HL-60 (cell line): ENCODE data around the gene ZBTB43.
"Not testable (repeated sequence)": the region's sequence is repeated elsewhere in the genome, so short reads cannot be mapped to it uniquely, and the experiment has no call there.

Source experiments
- DNase-seq, 2 experiments: peaks; one replicate each; pipeline ENCODE4 v3.0.0-alpha.2; 2010 to 2020; ENCODE audit warnings: low read depth in 1 of 2, low spot score in 1 of 2
- H3K27ac ChIP-seq: fragments of 250-450 bp; sonication (Bioruptor Pico); replicated peaks from 2 replicates; pipeline ENCODE4 v1.5.1; 2020; ENCODE audit warnings: mild to moderate bottlenecking, moderate library complexity
- H3K27me3 ChIP-seq: fragments of 250-450 bp; sonication (Bioruptor Pico); 2 replicates; pipeline ENCODE4 v1.5.1; 2021; ENCODE audit warnings: mild to moderate bottlenecking, moderate library complexity; ENCODE audit not compliant: insufficient read depth, poor library complexity, severe bottlenecking
- H3K4me3 ChIP-seq: replicated peaks from 2 replicates; pipeline ENCODE4 v1.5.1; 2011; ENCODE audit warnings: mild to moderate bottlenecking, control low read depth, low read length; ENCODE audit not compliant: insufficient read depth
- GABPA ChIP-seq: IDR thresholded peaks from 2 replicates; pipeline ENCODE4 v1.6.1; 2012; ENCODE audit warnings: low read depth
- POLR2AphosphoS5 ChIP-seq: IDR thresholded peaks from 2 replicates; pipeline ENCODE4 v1.6.1; 2012; ENCODE audit warnings: low read depth
- SPI1 ChIP-seq: IDR thresholded peaks from 2 replicates; pipeline ENCODE4 v1.6.1; 2012; ENCODE audit warnings: low read depth, mild to moderate bottlenecking, borderline replicate concordance
- TF ChIP-seq, protein P1 (sequence below): IDR thresholded peaks from one replicate; pipeline ENCODE4 v1.5.1; 2011; ENCODE audit warnings: low read length, control low read depth, inconsistent platforms; ENCODE audit not compliant: insufficient read depth
- TF ChIP-seq, protein P2 (sequence below): IDR thresholded peaks from 2 replicates; pipeline ENCODE4 v1.6.1; 2012; ENCODE audit warnings: low read depth; ENCODE audit not compliant: insufficient replicate concordance

Gene ZBTB43

DNA sequence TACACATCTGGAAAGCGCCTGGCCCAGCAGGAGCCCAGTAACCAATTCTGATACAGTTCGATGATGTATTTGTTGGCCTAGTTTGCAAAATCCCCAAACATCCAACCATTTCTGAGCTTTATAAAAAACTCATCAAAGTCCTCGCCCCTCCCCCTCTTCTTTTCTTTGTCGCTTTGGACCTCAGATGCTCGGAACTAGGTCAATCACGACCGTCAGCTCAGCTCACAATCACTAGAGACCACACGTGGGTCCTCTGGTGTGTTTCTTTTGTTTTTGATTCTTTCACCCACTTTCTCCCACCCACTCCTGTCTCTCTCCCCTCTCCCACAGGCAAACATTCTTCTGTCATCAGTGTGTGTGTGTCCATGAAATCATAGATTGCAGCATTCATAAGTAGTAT lies 26.7 kb upstream of the ZBTB43 start:
- H3K27ac ChIP-seq = no peak overlapping the region
- H3K27me3 ChIP-seq = peaks cover 2% of the 10 kb centered on the region
- DNase-seq = no peak
- H3K4me3 ChIP-seq = no peak overlapping the region
- TF ChIP-seq POLR2AphosphoS5 = no peak
- no peak for TF ChIP-seq SPI1
- no peak for TF ChIP-seq GABPA
- TF ChIP-seq, protein P1, sequence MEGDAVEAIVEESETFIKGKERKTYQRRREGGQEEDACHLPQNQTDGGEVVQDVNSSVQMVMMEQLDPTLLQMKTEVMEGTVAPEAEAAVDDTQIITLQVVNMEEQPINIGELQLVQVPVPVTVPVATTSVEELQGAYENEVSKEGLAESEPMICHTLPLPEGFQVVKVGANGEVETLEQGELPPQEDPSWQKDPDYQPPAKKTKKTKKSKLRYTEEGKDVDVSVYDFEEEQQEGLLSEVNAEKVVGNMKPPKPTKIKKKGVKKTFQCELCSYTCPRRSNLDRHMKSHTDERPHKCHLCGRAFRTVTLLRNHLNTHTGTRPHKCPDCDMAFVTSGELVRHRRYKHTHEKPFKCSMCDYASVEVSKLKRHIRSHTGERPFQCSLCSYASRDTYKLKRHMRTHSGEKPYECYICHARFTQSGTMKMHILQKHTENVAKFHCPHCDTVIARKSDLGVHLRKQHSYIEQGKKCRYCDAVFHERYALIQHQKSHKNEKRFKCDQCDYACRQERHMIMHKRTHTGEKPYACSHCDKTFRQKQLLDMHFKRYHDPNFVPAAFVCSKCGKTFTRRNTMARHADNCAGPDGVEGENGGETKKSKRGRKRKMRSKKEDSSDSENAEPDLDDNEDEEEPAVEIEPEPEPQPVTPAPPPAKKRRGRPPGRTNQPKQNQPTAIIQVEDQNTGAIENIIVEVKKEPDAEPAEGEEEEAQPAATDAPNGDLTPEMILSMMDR = no peak
- TF ChIP-seq, protein P2, sequence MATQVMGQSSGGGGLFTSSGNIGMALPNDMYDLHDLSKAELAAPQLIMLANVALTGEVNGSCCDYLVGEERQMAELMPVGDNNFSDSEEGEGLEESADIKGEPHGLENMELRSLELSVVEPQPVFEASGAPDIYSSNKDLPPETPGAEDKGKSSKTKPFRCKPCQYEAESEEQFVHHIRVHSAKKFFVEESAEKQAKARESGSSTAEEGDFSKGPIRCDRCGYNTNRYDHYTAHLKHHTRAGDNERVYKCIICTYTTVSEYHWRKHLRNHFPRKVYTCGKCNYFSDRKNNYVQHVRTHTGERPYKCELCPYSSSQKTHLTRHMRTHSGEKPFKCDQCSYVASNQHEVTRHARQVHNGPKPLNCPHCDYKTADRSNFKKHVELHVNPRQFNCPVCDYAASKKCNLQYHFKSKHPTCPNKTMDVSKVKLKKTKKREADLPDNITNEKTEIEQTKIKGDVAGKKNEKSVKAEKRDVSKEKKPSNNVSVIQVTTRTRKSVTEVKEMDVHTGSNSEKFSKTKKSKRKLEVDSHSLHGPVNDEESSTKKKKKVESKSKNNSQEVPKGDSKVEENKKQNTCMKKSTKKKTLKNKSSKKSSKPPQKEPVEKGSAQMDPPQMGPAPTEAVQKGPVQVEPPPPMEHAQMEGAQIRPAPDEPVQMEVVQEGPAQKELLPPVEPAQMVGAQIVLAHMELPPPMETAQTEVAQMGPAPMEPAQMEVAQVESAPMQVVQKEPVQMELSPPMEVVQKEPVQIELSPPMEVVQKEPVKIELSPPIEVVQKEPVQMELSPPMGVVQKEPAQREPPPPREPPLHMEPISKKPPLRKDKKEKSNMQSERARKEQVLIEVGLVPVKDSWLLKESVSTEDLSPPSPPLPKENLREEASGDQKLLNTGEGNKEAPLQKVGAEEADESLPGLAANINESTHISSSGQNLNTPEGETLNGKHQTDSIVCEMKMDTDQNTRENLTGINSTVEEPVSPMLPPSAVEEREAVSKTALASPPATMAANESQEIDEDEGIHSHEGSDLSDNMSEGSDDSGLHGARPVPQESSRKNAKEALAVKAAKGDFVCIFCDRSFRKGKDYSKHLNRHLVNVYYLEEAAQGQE = no peak

DNA sequence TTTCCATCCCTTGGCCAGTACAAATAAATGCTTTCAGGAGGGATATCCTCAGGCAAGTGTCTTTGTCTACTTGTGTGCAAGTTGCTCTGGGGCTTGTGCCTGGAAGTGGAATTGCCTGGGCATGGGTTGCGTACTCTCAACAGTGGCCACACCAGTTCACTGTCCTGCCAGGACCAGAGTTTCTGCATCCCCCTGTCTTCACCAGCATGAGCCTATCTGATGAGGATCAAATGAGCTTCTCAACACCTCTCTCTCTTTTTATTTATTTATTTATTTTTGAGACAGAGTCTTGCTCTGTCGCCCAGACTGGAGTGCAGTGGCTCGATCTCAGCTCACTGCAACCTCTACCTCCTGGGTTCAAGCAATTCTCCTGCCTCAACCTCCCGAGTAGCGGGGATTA lies 26.1 kb upstream of the ZBTB43 start:
- not testable (repeated sequence) for DNase-seq, H3K27me3 ChIP-seq, H3K4me3 ChIP-seq, H3K27ac ChIP-seq

DNA sequence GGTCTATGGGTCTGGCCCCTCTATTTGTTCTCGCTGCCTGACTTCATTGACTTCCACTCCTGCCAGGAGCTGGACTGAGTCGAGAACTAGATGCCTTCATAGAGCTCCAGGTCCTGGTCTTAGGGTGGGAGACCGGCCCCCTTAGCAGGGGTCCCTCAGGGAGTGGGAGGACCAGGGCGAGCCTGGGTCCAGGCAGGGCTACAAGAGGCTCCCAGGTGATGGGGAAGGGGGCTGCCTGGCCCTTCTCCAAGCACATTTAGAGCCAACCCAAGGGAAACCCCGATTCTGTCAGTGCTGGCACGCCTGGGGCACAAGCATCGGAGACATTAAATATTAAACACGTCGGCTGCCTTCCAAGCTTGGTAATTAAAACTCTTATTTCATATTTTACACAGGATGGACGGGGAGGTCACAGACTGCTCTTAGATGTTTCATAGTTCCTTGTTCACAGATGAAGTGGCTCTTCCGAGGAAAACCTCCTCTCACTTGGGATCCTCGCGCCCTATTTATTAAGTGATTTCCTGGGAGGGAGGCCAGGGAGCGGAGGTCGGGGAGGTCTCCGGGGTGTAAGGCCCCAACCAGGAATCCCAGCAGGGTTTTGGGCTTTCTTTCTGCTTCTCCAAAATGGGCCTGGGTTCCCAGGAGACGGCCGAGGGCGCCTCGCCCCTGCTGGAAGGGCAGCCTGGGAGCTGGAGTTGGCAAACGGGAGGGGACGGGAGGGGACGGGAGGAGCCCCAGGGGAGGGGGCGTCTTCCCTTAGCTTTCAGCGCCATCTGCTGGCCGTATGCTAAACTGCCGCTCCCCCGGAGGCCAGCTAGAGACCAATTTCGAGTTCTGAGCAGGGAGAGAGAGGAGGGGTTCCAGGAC lies 23.4 kb upstream of the ZBTB43 start:
- H3K27ac ChIP-seq = no peak overlapping the region
- H3K27me3 ChIP-seq = no peaks in the 10 kb centered on the region
- DNase-seq = peak in 1 of 2 experiments; percentile 67
- TF ChIP-seq, protein P1 = peak; percentile 77
- TF ChIP-seq POLR2AphosphoS5 = no peak
- no peak for TF ChIP-seq SPI1
- no peak for TF ChIP-seq GABPA
- TF ChIP-seq, protein P2 = no peak
- no peak overlapping the region for H3K4me3 ChIP-seq

DNA sequence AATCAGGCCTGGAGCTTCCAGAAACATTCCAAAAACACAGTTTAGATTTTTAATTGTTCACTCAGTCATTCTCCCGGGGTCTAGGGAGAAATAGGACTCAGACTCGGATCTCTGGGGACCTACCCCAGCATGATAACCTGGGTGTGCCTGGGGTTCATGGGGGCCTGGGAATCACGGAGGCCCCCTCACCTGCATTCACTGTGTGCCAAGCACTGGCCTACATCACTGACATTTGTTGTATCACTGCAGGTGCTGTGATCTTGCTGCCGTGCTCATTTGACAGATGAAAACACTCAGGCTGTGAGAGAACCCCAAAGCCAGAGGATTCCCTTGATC lies 22.8 kb upstream of the ZBTB43 start:
- no peaks in the 10 kb centered on the region for H3K27me3 ChIP-seq
- DNase-seq = no peak
- no peak for TF ChIP-seq POLR2AphosphoS5
- TF ChIP-seq, protein P1 = no peak
- no peak for TF ChIP-seq GABPA
- no peak for TF ChIP-seq SPI1
- TF ChIP-seq, protein P2 = no peak
- H3K27ac ChIP-seq = no peak overlapping the region
- no peak overlapping the region for H3K4me3 ChIP-seq
